Tibial artery (tissue), 4 donors: ENCODE results near the gene G0S2.

Source experiments
- DNase-seq, 2 donors: peaks; one replicate each; pipeline ENCODE4 v3.0.0-alpha.2; 2019
- H3K27ac ChIP-seq, 2 donors: fragments of 200-600 bp; sonication (generic) in 1 of 2; 1 replicate in 1 of 2; 2 replicates in 1 of 2; pipeline ENCODE4 v1.5.1; 2018 to 2019; ENCODE audit warnings: mild to moderate bottlenecking in 1 of 2
- H3K27me3 ChIP-seq, 2 donors: fragments of 200-600 bp; sonication (generic) in 1 of 2; one replicate each; pipeline versions ENCODE4 v1.5.1 to v1.6.0; 2016 to 2019
- H3K36me3 ChIP-seq, 3 donors: fragments of 200-600 bp; sonication (generic) in 2 of 3; one replicate each; pipeline ENCODE4 v1.5.1; 2016 to 2019; ENCODE audit warnings: mild to moderate bottlenecking in 2 of 3
- H3K4me1 ChIP-seq, 4 donors: fragments of 200-600 bp; sonication (generic) in 2 of 4; 1 replicate in 3 of 4; 2 replicates in 1 of 4; pipeline ENCODE4 v1.5.1; 2016 to 2019
- H3K4me3 ChIP-seq, 2 donors: fragments of 200-600 bp; sonication (generic) in 1 of 2; 1 replicate in 1 of 2; 2 replicates in 1 of 2; pipeline ENCODE4 v1.5.1; 2018 to 2019; ENCODE audit warnings: mild to moderate bottlenecking in 2 of 2
- H3K9me3 ChIP-seq, 3 donors: fragments of 200-600 bp; sonication (generic) in 1 of 3; one replicate each; pipeline ENCODE4 v1.5.1; 2016 to 2019
- intact Hi-C: fragments of 100-400 bp; cut with DNase I; formaldehyde crosslinking; loops from one replicate; pipeline ENCODE4 v1.15.0; 2023; ENCODE audit warnings: low total_unique reads
- TF ChIP-seq, protein P1 (sequence below), 2 experiments: fragments of 200-600 bp in 1 of 2; fragments of 450-650 bp in 1 of 2; IDR thresholded peaks; one replicate each; pipeline ENCODE4 v1.5.1; 2017 to 2019; ENCODE audit warnings: antibody characterized with exemption in 2 of 2, mild to moderate bottlenecking in 1 of 2, moderate library complexity in 1 of 2

Gene G0S2

DNA sequence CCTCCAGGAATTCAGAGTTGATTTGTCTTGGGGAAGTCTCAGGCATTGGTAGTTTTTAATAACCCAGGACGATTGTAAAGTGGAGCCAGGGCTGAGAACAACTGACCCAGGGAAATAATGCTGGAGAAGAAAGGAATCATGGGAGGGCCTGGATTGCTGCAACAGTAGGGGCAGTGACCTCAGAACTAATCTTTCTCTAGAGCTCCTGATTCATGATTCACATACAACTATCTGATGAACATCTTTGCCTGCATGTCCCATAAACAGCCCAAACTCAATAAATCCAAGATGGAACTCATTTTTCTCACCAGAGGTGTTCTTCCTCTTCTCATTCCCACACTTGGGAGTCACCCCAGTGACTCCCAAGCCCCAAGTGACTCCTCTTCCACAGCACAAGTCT lies 8.1 kb upstream of the G0S2 start:
- Histone ChIP-seq H3K36me3 (no peaks in the 10 kb centered on the region), H3K27me3 (no peaks in the 10 kb centered on the region), H3K9me3 (no peaks in the 10 kb centered on the region), H3K27ac (no peak overlapping the region), H3K4me1 (no peaks in the 10 kb centered on the region), H3K4me3 (no peak overlapping the region)
- TF ChIP-seq, protein P1, sequence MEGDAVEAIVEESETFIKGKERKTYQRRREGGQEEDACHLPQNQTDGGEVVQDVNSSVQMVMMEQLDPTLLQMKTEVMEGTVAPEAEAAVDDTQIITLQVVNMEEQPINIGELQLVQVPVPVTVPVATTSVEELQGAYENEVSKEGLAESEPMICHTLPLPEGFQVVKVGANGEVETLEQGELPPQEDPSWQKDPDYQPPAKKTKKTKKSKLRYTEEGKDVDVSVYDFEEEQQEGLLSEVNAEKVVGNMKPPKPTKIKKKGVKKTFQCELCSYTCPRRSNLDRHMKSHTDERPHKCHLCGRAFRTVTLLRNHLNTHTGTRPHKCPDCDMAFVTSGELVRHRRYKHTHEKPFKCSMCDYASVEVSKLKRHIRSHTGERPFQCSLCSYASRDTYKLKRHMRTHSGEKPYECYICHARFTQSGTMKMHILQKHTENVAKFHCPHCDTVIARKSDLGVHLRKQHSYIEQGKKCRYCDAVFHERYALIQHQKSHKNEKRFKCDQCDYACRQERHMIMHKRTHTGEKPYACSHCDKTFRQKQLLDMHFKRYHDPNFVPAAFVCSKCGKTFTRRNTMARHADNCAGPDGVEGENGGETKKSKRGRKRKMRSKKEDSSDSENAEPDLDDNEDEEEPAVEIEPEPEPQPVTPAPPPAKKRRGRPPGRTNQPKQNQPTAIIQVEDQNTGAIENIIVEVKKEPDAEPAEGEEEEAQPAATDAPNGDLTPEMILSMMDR (IDR thresholded peaks at IDR 0.05) = no peak
- no peak for DNase-seq
- intact Hi-C loops = no loop called here

DNA sequence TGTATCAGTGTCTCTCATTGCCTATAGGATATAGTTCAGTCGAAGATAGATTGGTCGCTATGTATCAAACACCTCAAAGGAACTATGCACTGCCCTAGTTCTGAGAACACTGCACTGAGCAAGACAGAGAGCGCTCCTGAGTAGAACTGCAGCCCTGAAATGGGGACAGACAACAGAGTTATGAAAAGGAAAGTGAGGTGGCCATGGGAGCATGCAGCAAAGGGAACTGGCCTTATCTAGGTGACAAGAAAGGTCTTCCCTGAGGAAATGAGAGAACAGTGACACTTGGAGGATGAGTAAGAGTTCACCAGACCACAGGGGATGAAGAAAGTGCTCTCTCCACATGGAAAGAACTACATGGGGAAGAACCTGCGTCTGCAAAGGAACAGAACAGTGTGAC lies 7.5 kb upstream of the G0S2 start:
- intact Hi-C loops = no loop called here
- H3K36me3 ChIP-seq = no peaks in the 10 kb centered on the region
- no peaks in the 10 kb centered on the region for H3K4me1 ChIP-seq
- TF ChIP-seq, protein P1 (IDR thresholded peaks at IDR 0.05) = no peak
- DNase-seq = no peak
- no peaks in the 10 kb centered on the region for H3K9me3 ChIP-seq
- no peak overlapping the region for H3K27ac ChIP-seq
- no peak overlapping the region for H3K4me3 ChIP-seq
- no peaks in the 10 kb centered on the region for H3K27me3 ChIP-seq

DNA sequence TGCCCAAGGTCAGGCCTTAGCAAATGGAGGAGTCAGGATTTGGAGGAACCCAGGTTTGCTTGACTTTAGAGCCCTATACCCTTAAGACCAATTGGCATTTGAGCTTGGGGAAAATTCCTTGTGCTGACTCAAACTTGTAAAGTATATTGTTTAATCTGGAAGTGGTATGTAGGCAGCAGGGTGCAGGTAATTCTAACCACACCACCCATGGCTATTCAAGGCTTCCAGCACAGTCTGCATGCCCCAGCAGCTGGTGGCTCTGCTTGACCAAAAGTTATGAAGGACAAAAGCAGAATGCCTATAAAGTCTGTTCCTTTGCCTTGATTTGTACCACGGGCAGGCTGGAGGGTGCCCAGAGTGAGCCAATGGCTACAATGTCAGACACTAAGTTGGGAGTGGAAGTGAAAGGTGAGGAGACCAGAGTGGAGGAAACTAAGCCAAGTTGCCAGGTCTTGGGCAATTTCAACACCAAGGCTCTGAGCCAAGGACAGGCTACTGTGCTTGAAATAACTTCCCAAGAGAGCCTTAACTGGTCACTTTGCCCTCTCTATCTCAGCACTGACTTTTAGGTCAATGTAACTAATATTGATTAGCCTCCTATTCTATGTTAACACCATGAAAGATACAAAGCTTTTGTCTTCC lies 4.7 kb upstream of the G0S2 start:
- Histone ChIP-seq H3K27ac (no peak overlapping the region), H3K36me3 (no peaks in the 10 kb centered on the region), H3K9me3 (no peaks in the 10 kb centered on the region), H3K4me1 (peaks cover 0 to 15% (median 9%) of the 10 kb centered on the region in 4 donors), H3K27me3 (no peaks in the 10 kb centered on the region), H3K4me3 (no peak overlapping the region)
- DNase-seq = no peak
- intact Hi-C loops = no loop called here
- TF ChIP-seq, protein P1 (IDR thresholded peaks at IDR 0.05) = no peak

DNA sequence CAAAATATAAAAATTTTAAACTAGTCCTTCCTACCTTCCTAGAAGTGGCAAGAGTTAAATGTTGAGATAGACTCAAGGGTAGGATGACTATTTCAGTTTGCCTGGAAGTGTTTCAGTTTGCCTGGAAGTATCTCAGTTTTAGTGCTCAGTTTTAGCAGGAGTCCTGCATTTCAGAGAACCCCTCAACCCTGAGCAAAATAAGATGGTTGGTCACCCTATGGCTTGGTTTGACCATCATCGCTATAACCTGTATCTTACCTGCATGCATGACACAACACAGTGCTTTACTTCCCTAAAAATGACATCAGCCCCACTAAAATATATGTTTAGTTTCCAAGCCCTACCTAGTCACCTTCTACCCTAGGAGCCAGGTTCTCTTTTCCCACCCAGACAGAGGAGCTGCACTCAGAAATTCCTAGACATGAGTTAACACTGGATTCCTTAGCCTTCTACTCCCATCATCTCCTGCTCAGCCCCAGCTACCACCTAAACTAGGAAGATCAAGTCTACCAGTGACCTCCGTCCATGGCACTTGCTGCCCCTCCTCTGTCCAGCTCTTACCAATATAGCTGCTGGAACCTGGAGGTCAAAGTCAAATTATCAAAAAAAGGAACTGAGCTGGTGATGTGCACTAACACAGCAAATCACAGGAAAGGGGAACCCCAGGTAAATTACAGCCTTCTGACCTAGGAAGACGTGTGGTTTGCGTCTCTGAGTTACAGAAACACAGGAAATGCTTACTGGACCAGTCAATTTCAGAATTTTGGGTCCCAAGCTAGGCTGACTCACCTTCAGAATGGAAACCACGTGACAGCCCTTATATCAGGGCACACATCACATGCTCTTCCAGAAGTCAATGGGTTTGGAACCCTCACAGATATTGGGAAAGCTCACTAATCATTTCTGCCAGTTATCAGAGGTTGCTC lies 2.2 kb upstream of the G0S2 start:
- Histone ChIP-seq H3K4me3 (no peak overlapping the region), H3K36me3 (no peaks in the 10 kb centered on the region), H3K4me1 (peaks cover 0 to 23% (median 16%) of the 10 kb centered on the region in 4 donors), H3K9me3 (no peaks in the 10 kb centered on the region), H3K27ac (no peak overlapping the region), H3K27me3 (no peaks in the 10 kb centered on the region)
- DNase-seq = no peak
- intact Hi-C loops = no loop called here
- TF ChIP-seq, protein P1 (IDR thresholded peaks at IDR 0.05) = no peak

DNA sequence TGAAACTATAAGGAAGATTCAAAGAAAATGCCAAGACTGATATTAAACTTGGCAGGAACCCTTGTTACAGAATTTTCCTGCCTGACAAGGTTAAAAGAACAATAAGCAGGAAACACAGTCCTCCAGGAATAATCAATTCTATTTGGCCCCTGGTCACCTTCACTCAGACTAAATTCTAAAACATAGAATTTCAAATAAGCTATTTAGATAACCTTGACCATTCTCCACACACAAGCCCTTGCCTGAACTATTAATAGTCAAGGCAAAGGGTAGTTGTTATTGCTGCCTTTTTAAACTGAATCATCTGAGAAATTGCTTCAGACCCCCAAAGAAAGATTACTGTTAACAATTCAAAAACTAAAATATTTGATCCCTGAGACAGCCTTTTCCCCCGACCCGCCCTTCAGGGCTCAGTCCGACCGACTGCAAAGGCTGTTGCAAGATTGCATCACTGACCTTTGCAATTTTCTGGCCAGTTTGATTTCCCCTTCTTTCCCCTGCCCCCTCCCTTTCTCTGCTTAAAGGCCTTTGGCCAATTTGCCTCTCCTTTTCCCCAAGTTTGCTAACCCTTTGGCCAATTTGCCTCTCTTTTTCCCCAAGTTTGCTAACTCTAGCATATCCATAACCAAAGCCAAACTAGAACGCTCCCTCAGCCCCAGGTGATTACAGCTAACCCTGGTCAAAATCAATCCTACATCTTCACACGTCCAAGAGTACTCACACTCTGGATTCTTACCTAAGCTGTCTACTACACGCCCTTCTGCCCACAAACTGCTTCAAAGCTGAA lies 1.4 kb upstream of the G0S2 start:
- Histone ChIP-seq H3K27me3 (no peaks in the 10 kb centered on the region), H3K9me3 (no peaks in the 10 kb centered on the region), H3K36me3 (no peaks in the 10 kb centered on the region), H3K4me3 (no peak overlapping the region), H3K4me1 (peaks cover 0 to 23% (median 16%) of the 10 kb centered on the region in 4 donors), H3K27ac (no peak overlapping the region)
- TF ChIP-seq, protein P1 (IDR thresholded peaks at IDR 0.05) = no peak
- peak in 1 of 2 donors; percentile 60 for DNase-seq
- intact Hi-C loops = no loop called here
